SKM-1 treated with dmso at 0.1 percent for 144 hours (cell line): ENCODE data around the gene PYGB.

Source experiments
- DNase-seq: peaks from one replicate; lab custom pipeline; 2025; ENCODE audit not compliant: unreplicated experiment; lab: John Stamatoyannopoulos, UW

PYGB gene

DNA sequence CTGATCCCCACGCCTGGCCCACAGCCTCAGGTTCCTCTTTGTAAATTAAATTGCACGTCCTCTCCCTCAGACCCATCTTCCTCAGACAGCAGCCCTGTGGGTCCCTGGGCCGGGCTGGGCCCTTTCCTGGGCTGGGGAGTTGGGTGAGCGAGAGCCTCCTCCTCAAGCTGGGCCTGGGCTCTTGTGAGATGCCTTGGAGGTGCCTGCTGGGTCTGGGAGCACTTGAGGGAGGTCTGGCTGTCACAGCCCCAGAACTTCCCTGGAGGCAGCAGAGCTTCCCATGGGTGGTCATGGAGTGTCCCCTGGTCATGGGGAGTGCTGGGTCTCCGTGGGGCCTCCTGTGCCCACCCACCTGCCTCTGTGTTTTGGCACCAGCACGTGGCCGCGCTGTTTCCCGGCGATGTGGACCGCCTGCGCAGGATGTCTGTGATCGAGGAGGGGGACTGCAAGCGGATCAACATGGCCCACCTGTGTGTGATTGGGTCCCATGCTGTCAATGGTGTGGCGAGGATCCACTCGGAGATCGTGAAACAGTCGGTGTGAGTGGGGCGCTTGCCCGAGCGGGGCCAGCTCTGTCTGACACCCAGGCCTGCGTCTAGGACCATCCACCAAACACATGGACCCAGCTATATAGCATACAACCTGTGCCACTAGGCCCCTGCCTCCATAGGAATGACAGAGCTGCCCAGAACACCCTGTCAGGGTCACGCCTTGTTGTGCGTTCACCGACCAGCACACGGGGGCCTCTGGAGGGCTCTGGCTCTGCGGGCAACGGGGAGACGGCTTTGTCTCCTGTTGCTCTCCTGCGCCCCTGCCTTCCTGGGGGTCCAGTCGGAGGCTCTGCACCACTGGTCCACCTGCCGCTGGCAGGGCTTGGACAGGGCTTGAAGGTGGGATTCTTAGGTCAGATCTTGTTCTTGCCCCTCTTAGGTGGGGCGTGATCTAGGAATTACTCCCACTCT, 33.0 kb downstream of the PYGB start:
- no peak for DNase-seq

GRCh38 chr20:25281541-25281991, 33.7 kb downstream of the PYGB start:
- DNase-seq = no peak

DNA sequence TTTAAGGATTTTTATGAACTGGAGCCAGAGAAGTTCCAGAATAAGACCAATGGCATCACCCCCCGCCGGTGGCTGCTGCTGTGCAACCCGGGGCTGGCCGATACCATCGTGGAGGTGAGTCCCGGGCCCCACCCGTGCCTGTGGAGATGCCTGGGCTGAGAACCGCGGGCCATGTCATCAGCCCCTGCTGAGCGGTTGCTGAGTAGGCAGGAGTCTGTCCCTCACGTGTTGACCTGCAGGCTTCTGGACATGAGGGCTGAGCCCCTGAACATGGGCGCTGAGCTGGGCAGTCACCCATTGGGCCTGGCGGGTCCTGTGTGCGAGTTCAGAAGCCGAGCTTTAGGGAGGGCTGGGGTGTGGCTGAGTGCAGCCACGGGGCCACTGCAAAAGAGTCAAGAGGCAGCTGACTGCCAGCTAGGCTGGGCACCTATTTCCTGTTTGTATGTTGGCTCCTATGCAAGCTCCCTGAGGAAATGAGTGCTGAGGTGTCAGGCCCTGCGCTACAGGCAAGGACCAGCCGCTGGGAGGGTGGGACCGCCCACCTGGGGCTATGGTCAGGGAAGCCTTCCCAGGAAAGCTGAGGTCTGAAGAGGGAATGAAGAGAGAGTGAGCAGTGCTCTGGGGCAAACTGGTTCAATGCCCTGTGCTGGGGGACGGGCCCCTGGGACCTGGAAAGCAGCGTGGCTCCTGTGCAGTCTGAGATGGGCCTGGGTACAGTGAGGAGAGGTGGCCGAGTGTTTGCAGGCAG, 34.3 kb downstream of the PYGB start:
- no peak for DNase-seq

DNA sequence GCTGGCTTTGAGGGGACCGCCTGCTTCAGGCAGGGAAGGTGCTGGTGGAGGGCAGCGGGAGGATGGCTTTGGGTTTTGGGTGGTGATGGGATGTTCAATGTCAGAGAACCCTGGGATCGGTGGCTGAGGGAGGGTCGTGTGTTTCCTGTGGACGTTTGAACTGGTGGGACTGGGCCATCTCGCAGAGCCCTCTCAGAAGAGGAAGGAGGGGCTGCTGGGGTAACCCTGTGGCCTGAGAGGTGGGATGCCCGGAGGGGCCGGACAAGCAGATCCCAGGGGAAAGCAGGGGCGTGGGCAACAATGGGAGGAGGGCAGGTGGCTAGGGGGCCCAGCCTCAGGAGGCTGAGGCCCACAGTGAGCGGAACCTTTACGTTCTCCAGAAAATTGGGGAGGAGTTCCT, 34.9 kb downstream of the PYGB start:
- DNase-seq = no peak

DNA sequence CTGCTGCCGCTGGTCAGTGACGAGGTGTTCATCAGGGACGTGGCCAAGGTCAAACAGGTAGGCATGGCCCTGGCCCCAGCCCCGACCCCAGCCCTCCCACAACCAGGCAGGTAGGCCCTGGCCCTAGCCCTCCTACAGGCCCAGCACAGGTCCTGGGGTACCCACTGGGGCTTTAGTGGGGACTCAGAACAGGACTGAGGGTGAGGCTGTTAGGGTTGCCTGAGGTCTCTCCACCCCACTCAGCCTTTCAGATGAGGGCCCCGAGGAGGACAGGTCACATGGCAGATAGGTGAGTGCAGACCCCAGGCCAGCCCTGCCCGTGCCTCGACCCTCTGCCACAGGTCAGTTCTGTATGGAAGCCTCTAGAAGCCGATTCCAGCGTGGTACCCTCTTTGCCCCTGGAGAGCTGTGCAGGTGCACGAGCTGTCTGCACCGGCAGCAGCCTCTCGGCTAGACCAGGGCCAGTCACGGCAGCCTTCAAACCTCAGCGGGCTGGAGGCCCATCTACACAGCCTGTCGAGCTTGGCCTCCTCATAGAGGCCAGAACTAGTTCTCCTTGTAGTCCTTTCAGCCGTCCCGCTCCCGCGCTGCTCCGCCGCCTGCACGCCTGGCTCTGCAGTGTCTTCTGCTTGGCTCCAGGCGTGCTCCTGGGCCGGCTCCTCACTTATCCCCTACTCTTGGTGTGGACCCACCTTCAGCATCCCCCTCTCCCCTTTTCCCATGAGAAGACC, 35.5 kb downstream of the PYGB start:
- DNase-seq = no peak

DNA sequence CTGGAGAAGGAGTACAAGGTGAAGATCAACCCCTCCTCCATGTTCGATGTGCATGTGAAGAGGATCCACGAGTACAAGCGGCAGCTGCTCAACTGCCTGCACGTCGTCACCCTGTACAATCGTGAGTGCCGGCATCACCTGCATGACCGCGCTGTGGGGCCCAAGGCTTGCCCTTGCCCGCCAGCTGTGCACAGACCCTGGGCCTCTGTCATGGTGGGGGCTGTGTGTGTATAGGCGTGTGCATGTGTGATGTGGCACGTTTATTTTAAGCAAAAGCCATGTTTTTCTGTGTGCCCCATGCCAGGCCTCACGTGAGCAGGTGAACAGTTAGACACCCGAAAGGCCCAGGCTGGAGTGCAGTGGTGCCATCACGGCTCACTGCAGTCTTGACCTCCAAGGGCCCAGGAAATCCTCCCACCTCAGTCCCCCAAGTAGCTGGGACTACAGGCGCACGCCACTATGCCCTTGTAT, 36.3 kb downstream of the PYGB start:
- DNase-seq = no peak

GRCh38 chr20:25285091-25285647, 37.3 kb downstream of the PYGB start:
- no peak for DNase-seq

DNA sequence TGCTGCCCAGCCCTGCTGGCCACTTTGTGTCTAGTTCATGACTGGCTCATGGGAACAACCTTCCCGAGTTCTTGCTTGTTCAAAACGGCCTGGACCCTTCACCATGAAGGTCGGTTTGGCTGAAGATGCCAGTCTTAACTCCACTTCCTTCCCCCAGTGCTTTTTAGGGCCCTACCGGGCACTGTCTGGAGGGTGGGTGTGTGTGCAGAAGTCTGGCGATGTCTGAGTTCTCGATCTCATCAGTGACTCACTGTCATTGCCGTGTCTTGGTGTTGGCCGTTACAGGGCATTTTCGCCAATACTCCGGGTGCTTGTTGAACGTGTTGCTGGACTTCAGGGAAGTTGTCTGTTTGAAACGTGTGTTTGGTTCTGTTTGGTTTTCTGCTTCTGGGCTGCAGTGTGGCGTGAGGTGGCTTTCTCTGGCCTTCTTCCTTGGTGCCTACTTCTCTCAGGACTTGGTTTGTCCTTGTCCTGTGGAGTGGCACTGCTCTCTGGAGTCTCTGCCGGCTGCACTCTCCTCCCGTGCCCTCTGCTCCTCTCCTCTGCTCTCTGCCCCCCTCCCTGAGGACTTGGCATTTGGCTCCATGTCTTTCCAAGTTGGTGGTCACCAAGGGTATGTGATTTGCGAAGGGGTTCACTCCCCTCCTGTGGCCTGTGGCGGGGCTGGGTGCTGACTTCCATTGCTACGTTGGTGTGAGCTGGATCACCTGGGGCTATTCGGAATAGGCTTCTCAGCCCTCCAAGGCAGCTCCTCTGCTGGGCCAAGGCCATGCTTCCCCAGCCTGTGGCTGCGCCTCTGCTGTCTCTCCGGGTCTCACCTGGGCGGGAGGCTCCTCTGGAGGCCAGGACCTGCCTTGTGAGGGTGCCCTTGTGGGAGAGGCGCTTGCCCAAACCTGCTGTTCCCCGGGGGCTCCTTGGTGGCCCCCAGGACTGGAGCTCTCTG, 38.2 kb downstream of the PYGB start:
- no peak for DNase-seq

DNA sequence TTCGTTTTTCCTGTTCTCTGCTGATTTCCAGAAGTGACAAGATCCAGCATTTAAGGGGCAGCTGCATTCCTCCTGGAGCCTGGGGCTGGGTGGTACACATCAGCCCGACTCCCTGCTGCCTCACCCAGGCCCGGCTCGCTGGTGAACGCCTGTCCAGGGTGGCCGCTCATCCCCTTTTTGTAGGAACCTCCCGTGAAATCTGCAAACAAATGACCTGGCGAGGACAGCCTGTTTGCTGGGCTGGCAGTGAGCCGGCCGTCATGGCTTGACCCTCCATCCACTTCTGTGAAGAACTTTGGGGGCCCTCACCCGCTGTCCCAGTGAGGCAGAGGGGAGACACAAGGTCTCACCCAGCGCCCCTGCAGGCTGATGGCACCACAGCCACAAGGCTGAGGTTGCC, 39.0 kb downstream of the PYGB start:
- DNase-seq = no peak

- no peak for DNase-seq
Measured at GRCh38 chr20:25287631-25288290, 39.9 kb downstream of the PYGB start.

DNA sequence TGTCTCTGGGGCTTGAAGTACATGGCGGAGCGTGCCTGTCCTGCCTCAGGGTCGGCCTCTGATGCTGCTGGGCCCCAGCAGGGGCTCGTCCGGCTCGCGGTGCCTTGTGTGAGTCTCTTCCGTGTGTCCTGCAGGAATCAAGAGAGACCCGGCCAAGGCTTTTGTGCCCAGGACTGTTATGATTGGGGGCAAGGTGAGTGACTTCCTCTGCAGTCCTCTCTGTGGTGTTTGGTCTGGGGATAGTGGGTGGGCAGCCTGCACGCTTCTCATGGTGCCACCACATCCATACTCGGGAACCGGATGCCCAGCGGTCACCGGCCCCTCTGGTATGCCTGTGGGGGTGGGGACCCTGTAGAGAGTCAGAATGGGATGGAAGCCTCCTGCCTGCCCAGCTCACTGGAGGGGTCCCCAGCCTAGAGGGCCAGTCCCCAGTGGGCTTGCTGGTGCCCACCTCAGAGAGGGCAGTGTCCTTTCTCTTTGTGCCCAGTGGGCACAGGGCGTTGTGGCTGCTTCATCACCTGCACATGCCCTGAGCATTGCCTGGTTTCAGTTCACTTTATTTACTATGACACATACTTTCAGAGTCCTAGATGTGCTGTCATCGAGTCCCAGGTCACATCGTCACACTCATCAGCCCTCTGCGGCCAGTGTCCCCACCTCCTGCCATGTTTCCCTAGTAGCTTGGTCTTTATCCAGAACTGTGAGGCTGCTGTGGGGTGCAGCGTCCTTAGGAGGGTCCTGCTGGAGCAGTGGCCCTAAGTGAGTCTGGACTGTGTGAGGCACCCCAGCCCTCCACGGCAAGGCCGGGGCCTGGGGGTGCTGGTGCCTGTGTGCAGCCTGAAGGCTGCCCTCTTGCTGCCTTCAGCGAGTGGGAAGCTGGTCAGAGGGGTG, 40.7 kb downstream of the PYGB start:
- DNase-seq = no peak

DNA sequence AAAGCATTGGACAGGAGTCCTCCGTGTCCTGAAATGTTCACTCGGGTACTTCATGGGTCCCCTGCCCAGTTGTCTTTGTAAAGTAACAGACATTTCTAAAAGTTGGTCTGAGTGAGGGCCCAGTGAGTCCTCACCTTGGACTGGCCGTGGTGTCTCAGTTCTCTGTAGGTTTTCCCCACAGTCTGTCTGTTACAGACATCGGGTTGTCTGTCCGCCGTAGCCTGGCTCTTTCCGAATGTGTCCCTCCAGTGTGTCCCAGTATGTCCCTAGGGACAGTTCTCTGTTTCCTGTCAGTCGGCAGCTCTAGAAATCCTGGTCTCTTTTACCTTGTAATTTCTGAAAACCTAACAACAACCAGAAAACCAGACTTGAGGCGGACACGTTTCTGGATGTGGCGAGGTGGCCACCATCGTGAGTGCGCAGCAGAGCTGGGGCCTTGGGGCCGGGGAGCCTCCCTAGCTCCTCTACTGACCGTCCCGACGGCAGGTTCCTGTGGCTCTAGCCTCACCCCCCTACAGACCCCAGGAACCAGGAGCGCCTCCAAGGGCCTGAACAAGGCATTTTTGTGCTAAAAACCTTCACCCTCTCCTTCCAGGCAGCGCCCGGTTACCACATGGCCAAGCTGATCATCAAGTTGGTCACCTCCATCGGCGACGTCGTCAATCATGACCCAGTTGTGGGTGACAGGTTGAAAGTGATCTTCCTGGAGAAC, 42.2 kb downstream of the PYGB start:
- no peak for DNase-seq

- DNase-seq = no peak
Measured at GRCh38 chr20:25290646-25291431, 43.0 kb downstream of the PYGB start.

GRCh38 chr20:25291432-25292133, 43.7 kb downstream of the PYGB start:
- no peak for DNase-seq

DNA sequence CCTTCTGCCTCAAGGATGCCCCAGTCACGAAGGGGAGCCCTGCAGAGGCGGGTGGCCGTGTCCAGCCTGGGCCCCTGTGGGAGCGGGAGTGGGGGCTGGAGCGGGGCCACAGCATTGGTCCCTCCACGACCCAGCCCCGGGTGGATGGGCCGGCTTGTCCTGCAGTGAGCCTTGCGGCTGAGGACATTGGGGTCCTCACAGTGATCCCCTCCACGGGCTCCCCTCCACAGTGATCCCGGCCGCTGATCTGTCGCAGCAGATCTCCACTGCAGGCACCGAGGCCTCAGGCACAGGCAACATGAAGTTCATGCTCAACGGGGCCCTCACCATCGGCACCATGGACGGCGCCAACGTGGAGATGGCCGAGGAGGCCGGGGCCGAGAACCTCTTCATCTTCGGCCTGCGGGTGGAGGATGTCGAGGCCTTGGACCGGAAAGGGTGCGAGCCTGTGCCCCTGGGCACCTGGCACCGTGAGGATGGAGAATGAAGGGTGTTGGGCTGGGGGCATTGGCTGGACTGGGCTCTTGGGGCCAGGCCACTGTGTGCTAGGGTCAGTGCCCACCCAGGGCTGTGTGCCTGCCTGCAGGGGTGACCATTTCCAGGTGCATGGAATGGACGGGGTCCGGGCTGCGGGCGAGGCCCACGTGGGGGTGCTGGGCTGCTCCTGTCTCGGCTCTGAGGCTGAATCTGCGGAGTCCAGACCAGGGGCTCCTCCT, 44.4 kb downstream of the PYGB start:
- no peak for DNase-seq

DNA sequence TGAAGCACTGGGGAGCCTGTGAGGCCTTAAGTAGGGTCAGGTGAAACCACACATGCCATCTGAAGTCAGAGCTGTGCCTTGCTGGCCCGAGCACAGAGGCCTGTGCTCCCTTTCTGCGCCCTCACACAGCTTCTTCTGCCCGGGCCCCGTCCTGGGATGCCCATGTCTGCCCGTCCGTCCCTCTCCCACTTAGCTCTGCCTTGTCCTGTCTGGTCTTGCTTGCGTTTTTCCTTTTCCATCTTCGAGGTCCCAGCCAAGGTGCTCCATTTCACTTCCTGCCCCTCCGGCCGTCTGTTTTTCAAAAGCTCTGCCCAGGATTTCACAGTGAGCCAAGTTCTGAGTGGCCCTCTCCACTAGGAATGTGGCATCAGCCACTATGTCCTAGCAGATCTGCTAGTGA, 45.6 kb downstream of the PYGB start:
- no peak for DNase-seq
